Measurements from ENCODE around the gene PDS5B.

PDS5B gene

GRCh38 chr13:32589471-32589870 lies 3.2 kb downstream of the PDS5B start:
- no peak for DNase-seq (ENCODE audit: low read depth in 1 of 2, low spot score in 1 of 2)

- no peak for DNase-seq (ENCODE audit: low read depth in 1 of 2, low spot score in 1 of 2)
Measured at GRCh38 chr13:32590266-32590665, 4.0 kb downstream of the PDS5B start.

GRCh38 chr13:32592082-32592481 lies 5.8 kb downstream of the PDS5B start:
- no peak for DNase-seq (ENCODE audit: low read depth in 1 of 2, low spot score in 1 of 2)

- DNase-seq (ENCODE audit: low read depth in 1 of 2, low spot score in 1 of 2), result no peak
Measured at GRCh38 chr13:32594157-32594738, 8.0 kb downstream of the PDS5B start.

- DNase-seq (ENCODE audit: low read depth in 1 of 2, low spot score in 1 of 2), result no peak
Measured at GRCh38 chr13:32595306-32595705, 9.1 kb downstream of the PDS5B start.

- DNase-seq (ENCODE audit: low read depth in 1 of 2, low spot score in 1 of 2), result no peak
Measured at GRCh38 chr13:32600890-32601289, 14.6 kb downstream of the PDS5B start.

- DNase-seq (ENCODE audit: low read depth in 1 of 2, low spot score in 1 of 2), result no peak
Measured at GRCh38 chr13:32609428-32609827, 23.2 kb downstream of the PDS5B start.

GRCh38 chr13:32610538-32610937 lies 24.3 kb downstream of the PDS5B start:
- DNase-seq (ENCODE audit: low read depth in 1 of 2, low spot score in 1 of 2), result no peak

GRCh38 chr13:32610977-32611376 lies 24.7 kb downstream of the PDS5B start:
- no peak for DNase-seq (ENCODE audit: low read depth in 1 of 2, low spot score in 1 of 2)

GRCh38 chr13:32616883-32617511 lies 30.7 kb downstream of the PDS5B start:
- no peak for DNase-seq (ENCODE audit: low read depth in 1 of 2, low spot score in 1 of 2)

- no peak for DNase-seq (ENCODE audit: low read depth in 1 of 2, low spot score in 1 of 2)
Measured at GRCh38 chr13:32622827-32623226, 36.6 kb downstream of the PDS5B start.

- no peak for DNase-seq (ENCODE audit: low read depth in 1 of 2, low spot score in 1 of 2)
Measured at GRCh38 chr13:32624441-32624840, 38.2 kb downstream of the PDS5B start.

- no peak for DNase-seq (ENCODE audit: low read depth in 1 of 2, low spot score in 1 of 2)
Measured at GRCh38 chr13:32627793-32628192, 41.5 kb downstream of the PDS5B start.

- DNase-seq (ENCODE audit: low read depth in 1 of 2, low spot score in 1 of 2), result no peak
Measured at GRCh38 chr13:32629313-32629712, 43.1 kb downstream of the PDS5B start.

- no peak for DNase-seq (ENCODE audit: low read depth in 1 of 2, low spot score in 1 of 2)
Measured at GRCh38 chr13:32629866-32630265, 43.6 kb downstream of the PDS5B start.

- DNase-seq (ENCODE audit: low read depth in 1 of 2, low spot score in 1 of 2), result no peak
Measured at GRCh38 chr13:32632343-32632909, 46.2 kb downstream of the PDS5B start.

GRCh38 chr13:32636711-32637110 lies 50.5 kb downstream of the PDS5B start:
- DNase-seq (ENCODE audit: low read depth in 1 of 2, low spot score in 1 of 2), result no peak

- no peak for DNase-seq (ENCODE audit: low read depth in 1 of 2, low spot score in 1 of 2)
Measured at GRCh38 chr13:32638739-32639138, 52.5 kb downstream of the PDS5B start.

GRCh38 chr13:32639502-32640105 lies 53.4 kb downstream of the PDS5B start:
- peak in 1 of 2 donors; percentile 17 for DNase-seq (ENCODE audit: low read depth in 1 of 2, low spot score in 1 of 2)

- no peak for DNase-seq (ENCODE audit: low read depth in 1 of 2, low spot score in 1 of 2)
Measured at GRCh38 chr13:32642316-32642715, 56.1 kb downstream of the PDS5B start.

- no peak for DNase-seq (ENCODE audit: low read depth in 1 of 2, low spot score in 1 of 2)
Measured at GRCh38 chr13:32642858-32643257, 56.6 kb downstream of the PDS5B start.

- no peak for DNase-seq (ENCODE audit: low read depth in 1 of 2, low spot score in 1 of 2)
Measured at GRCh38 chr13:32645854-32646253, 59.6 kb downstream of the PDS5B start.

Data from activated T-helper 1 cell treated with anti-CD3 and anti-CD28 coated beads, Interleukin-2, amount 50 U/mL, for 16 hours (primary cell).